H9 (cell line): ENCODE data around the gene BAIAP2L1. TPM values are rescaled to one million over a fixed set of nuclear protein-coding genes. Genes with fewer than 3 reads are reported as not detected.
"Not testable (repeated sequence)": the region's sequence is repeated elsewhere in the genome, so short reads cannot be mapped to it uniquely, and the experiment has no call there.

Source experiments
- DNase-seq: peaks from one replicate; pipeline ENCODE4 v3.0.0-alpha.2; 2017
- H2AFZ ChIP-seq: one replicate; pipeline ENCODE4 v1.6.1; 2013; ENCODE audit warnings: mild to moderate bottlenecking, low read length, control low read depth, moderate library complexity
- H2AK5ac ChIP-seq: 2 replicates; pipeline ENCODE4 v1.6.1; 2013; ENCODE audit warnings: low read length, control low read depth, mixed read lengths; ENCODE audit not compliant: insufficient read length
- H2BK120ac ChIP-seq: one replicate; pipeline ENCODE4 v1.6.1; 2013; ENCODE audit warnings: low read depth, mild to moderate bottlenecking, low read length, control low read depth, inconsistent platforms; ENCODE audit not compliant: poor library complexity, severe bottlenecking
- H2BK12ac ChIP-seq: 2 replicates; pipeline ENCODE4 v1.6.1; 2013; ENCODE audit warnings: low read length, control low read depth, mixed read lengths, low read depth; ENCODE audit not compliant: insufficient read length
- H2BK15ac ChIP-seq: 2 replicates; pipeline ENCODE4 v1.6.1; 2013; ENCODE audit warnings: low read depth, low read length, control low read depth
- H2BK20ac ChIP-seq: one replicate; pipeline ENCODE4 v1.6.1; 2013; ENCODE audit warnings: low read depth, mild to moderate bottlenecking, low read length, control low read depth, inconsistent platforms; ENCODE audit not compliant: poor library complexity, severe bottlenecking
- H2BK5ac ChIP-seq: 2 replicates; pipeline ENCODE4 v1.6.1; 2013; ENCODE audit warnings: low read length, control low read depth, mixed read lengths; ENCODE audit not compliant: insufficient read length
- H3K14ac ChIP-seq: 2 replicates; pipeline ENCODE4 v1.6.1; 2013; ENCODE audit warnings: low read length, control low read depth; ENCODE audit not compliant: insufficient read depth
- H3K18ac ChIP-seq: 2 replicates; pipeline ENCODE4 v1.6.1; 2013; ENCODE audit warnings: low read depth, mild to moderate bottlenecking, mixed read lengths, low read length, control low read depth; ENCODE audit not compliant: insufficient read length
- H3K23ac ChIP-seq: 2 replicates; pipeline ENCODE4 v1.6.1; 2013; ENCODE audit warnings: low read length, control low read depth, mixed read lengths, low read depth; ENCODE audit not compliant: insufficient read length
- H3K23me2 ChIP-seq: 2 replicates; pipeline ENCODE4 v1.6.1; 2013; ENCODE audit warnings: low read depth, mild to moderate bottlenecking, mixed read lengths, low read length, control low read depth; ENCODE audit not compliant: insufficient read length, poor library complexity, severe bottlenecking
- H3K27ac ChIP-seq: 2 replicates; pipeline ENCODE4 v1.5.1; 2013; ENCODE audit warnings: low read length, control low read depth, mixed read lengths, low read depth; ENCODE audit not compliant: insufficient read length
- H3K27me3 ChIP-seq: 2 replicates; pipeline ENCODE4 v1.6.1; 2013; ENCODE audit warnings: low read length, control low read depth, inconsistent platforms; ENCODE audit not compliant: insufficient read depth
- H3K4ac ChIP-seq: 2 replicates; pipeline ENCODE4 v1.6.1; 2013; ENCODE audit warnings: low read depth, mild to moderate bottlenecking, control low read depth, inconsistent platforms, low read length, moderate library complexity
- H3K4me1 ChIP-seq: 2 replicates; pipeline ENCODE4 v1.6.1; 2013; ENCODE audit warnings: low read length, control low read depth, inconsistent platforms; ENCODE audit not compliant: insufficient read depth
- H3K4me2 ChIP-seq: 2 replicates; pipeline ENCODE4 v1.6.1; 2013; ENCODE audit warnings: low read length, control low read depth, mixed read lengths; ENCODE audit not compliant: insufficient read length, insufficient read depth
- H3K56ac ChIP-seq: 2 replicates; pipeline ENCODE4 v1.6.1; 2013; ENCODE audit warnings: low read depth, mild to moderate bottlenecking, mixed read lengths, low read length, control low read depth; ENCODE audit not compliant: insufficient read length
- H3K79me1 ChIP-seq: 2 replicates; pipeline ENCODE4 v1.6.1; 2013; ENCODE audit warnings: low read depth, mild to moderate bottlenecking, moderate library complexity, low read length, control low read depth, inconsistent platforms; ENCODE audit not compliant: insufficient read depth, poor library complexity, severe bottlenecking
- H3K79me2 ChIP-seq: 2 replicates; pipeline ENCODE4 v1.6.1; 2013; ENCODE audit warnings: low read length, control low read depth, inconsistent platforms; ENCODE audit not compliant: insufficient read depth
- H3K9ac ChIP-seq: 2 replicates; pipeline ENCODE4 v1.6.1; 2013; ENCODE audit warnings: low read length, control low read depth, mixed read lengths; ENCODE audit not compliant: insufficient read length; ENCODE audit errors: extremely low read depth
- H3K9me3 ChIP-seq: one replicate; pipeline ENCODE4 v1.6.1; 2013; ENCODE audit warnings: low read depth, low read length, inconsistent platforms; ENCODE audit not compliant: control insufficient read depth
- H3T11ph ChIP-seq: one replicate; pipeline ENCODE4 v1.6.1; 2013; ENCODE audit warnings: mild to moderate bottlenecking, low read length, control low read depth, inconsistent platforms
- H4K20me1 ChIP-seq: one replicate; pipeline ENCODE4 v1.6.1; 2013; ENCODE audit not compliant: control insufficient read depth, insufficient read length, insufficient read depth
- H4K5ac ChIP-seq: 2 replicates; pipeline ENCODE4 v1.6.1; 2013; ENCODE audit warnings: low read depth, mild to moderate bottlenecking, mixed read lengths, low read length, control low read depth; ENCODE audit not compliant: insufficient read length
- H4K8ac ChIP-seq: replicated peaks from 2 replicates; pipeline ENCODE4 v1.6.1; 2013; ENCODE audit warnings: low read length, control low read depth, mixed read lengths, low read depth; ENCODE audit not compliant: insufficient read length
- H4K91ac ChIP-seq: 2 replicates; pipeline ENCODE4 v1.6.1; 2013; ENCODE audit warnings: low read depth, mild to moderate bottlenecking, moderate library complexity, mixed read lengths, low read length, control low read depth; ENCODE audit not compliant: insufficient read length
- H3K27ac Mint-ChIP-seq, 3 experiments: 2 replicates in 2 of 3; 3 replicates in 1 of 3; pipeline ENCODE4 v1.8.0; 2020 to 2021; ENCODE audit warnings: mixed read lengths in 3 of 3, mild to moderate bottlenecking in 1 of 3, moderate library complexity in 1 of 3
- H3K27me3 Mint-ChIP-seq: 2 replicates; pipeline ENCODE4 v1.8.0; 2021; ENCODE audit warnings: low read depth, mild to moderate bottlenecking, moderate library complexity, mixed read lengths
- H3K36me3 Mint-ChIP-seq, 3 experiments: 2 replicates in 2 of 3; 3 replicates in 1 of 3; pipeline ENCODE4 v1.8.0; 2020 to 2021; ENCODE audit warnings: low read depth in 3 of 3, mixed read lengths in 3 of 3; ENCODE audit not compliant: insufficient read depth in 1 of 3
- H3K4me1 Mint-ChIP-seq, 2 experiments: 2 replicates each; pipeline ENCODE4 v1.8.0; 2020; ENCODE audit warnings: mixed read lengths in 2 of 2
- H3K4me3 Mint-ChIP-seq, 2 experiments: 2 replicates in 1 of 2; 3 replicates in 1 of 2; pipeline ENCODE4 v1.8.0; 2020 to 2021; ENCODE audit warnings: mild to moderate bottlenecking in 2 of 2, mixed read lengths in 2 of 2, moderate library complexity in 1 of 2
- H3K9me3 Mint-ChIP-seq, 2 experiments: 2 replicates in 1 of 2; 3 replicates in 1 of 2; pipeline ENCODE4 v1.8.0; 2020; ENCODE audit warnings: mild to moderate bottlenecking in 2 of 2, mixed read lengths in 2 of 2, moderate library complexity in 1 of 2
- CTCF ChIP-seq: fragments of 200-600 bp; sonication (generic); conservative IDR thresholded peaks from 3 replicates; pipeline ENCODE4 v1.8.0; 2021; ENCODE audit warnings: antibody characterized with exemption, mild to moderate bottlenecking
- WGBS: extraction: QIAGEN DNeasy Blood & Tissue Kit; methylation state at CpG from one replicate; pipeline ENCODE4 v1.1.7; 2013; ENCODE audit warnings: missing lambda C conversion rate, low lambda C conversion rate, mixed read lengths; ENCODE audit not compliant: insufficient read length; ENCODE audit errors: extremely low coverage; 5-methylcytosine and 5-hydroxymethylcytosine counted together
- total RNA-seq: library from RNA; stranded (reverse); gene quantifications from 2 replicates; pipeline ENCODE4 v1.2.1, GENCODE V29; 2021

BAIAP2L1 gene
- total RNA-seq, 1 experiment from 2014 or later, result 25.9 TPM

- H3K4ac ChIP-seq, result no peak overlapping the region
- H2BK15ac ChIP-seq, result no peak overlapping the region
- no peak overlapping the region for H3K18ac ChIP-seq
- no peaks in the 10 kb centered on the region for H3K9me3 ChIP-seq
- no peak overlapping the region for H3K4me3 Mint-ChIP-seq
- no peak overlapping the region for H3K27ac Mint-ChIP-seq
- no peaks in the 10 kb centered on the region for H3K27me3 Mint-ChIP-seq
- no peak overlapping the region for H2AK5ac ChIP-seq
- no peak overlapping the region for H2AFZ ChIP-seq
- H3T11ph ChIP-seq, result no peak overlapping the region
- no peak overlapping the region for H4K8ac ChIP-seq
- H2BK5ac ChIP-seq, result no peak overlapping the region
- H3K9ac ChIP-seq, result no peak overlapping the region
- no peak overlapping the region for H3K23ac ChIP-seq
- no peak overlapping the region for H4K91ac ChIP-seq
- no peak overlapping the region for H3K56ac ChIP-seq
- H2BK120ac ChIP-seq, result no peak overlapping the region
- no peak for TF ChIP-seq CTCF
- no peaks in the 10 kb centered on the region for H3K9me3 Mint-ChIP-seq
- no peaks in the 10 kb centered on the region for H4K20me1 ChIP-seq
- no peak overlapping the region for H2BK12ac ChIP-seq
- no peaks in the 10 kb centered on the region for H3K27me3 ChIP-seq
- no peak overlapping the region for H3K27ac ChIP-seq
- H3K79me2 ChIP-seq, result no peaks in the 10 kb centered on the region
- H2BK20ac ChIP-seq, result no peak overlapping the region
- no peak for DNase-seq
- peaks cover 5% of the 10 kb centered on the region in 2 experiments for H3K4me1 Mint-ChIP-seq
- H3K4me2 ChIP-seq, result no peak overlapping the region
- H3K36me3 Mint-ChIP-seq, result no peaks in the 10 kb centered on the region
- no peak overlapping the region for H4K5ac ChIP-seq
- no peak overlapping the region for H3K14ac ChIP-seq
- H3K4me1 ChIP-seq, result no peaks in the 10 kb centered on the region
- WGBS, result no CpG with 5 or more reads among the region's 3 CpGs
- no peaks in the 10 kb centered on the region for H3K79me1 ChIP-seq
- H3K23me2 ChIP-seq, result no peaks in the 10 kb centered on the region
Observed at GRCh38 chr7:98409843-98410242, 9.0 kb upstream of the BAIAP2L1 start.

- not testable (repeated sequence) for H3K4me1 Mint-ChIP-seq
Observed at GRCh38 chr7:98408146-98408545, 7.3 kb upstream of the BAIAP2L1 start.

More at GRCh38 chr7:98408146-98408545, 7.3 kb upstream of the BAIAP2L1 start:
- H3K79me2 ChIP-seq, H2AK5ac ChIP-seq, H2BK5ac ChIP-seq, H4K20me1 ChIP-seq, H3K27ac Mint-ChIP-seq, H2BK12ac ChIP-seq, H3T11ph ChIP-seq, H3K9me3 ChIP-seq, H3K9ac ChIP-seq, H3K79me1 ChIP-seq, H2BK15ac ChIP-seq, H3K4me3 Mint-ChIP-seq, H3K18ac ChIP-seq, H3K27me3 Mint-ChIP-seq, H4K5ac ChIP-seq, H3K36me3 Mint-ChIP-seq, H2AFZ ChIP-seq, H3K4ac ChIP-seq, H2BK20ac ChIP-seq, H3K4me1 ChIP-seq, H4K91ac ChIP-seq, DNase-seq, H3K27ac ChIP-seq, H3K14ac ChIP-seq, H3K56ac ChIP-seq, H3K23me2 ChIP-seq, H3K27me3 ChIP-seq, H3K9me3 Mint-ChIP-seq, H4K8ac ChIP-seq, H2BK120ac ChIP-seq, H3K4me2 ChIP-seq, H3K23ac ChIP-seq: not testable (repeated sequence)
- no CpG with 5 or more reads among the region's 7 CpGs for WGBS
